ENCODE measurements around the gene HES6. TPM values are rescaled to one million over a fixed set of nuclear protein-coding genes. Genes with fewer than 3 reads are reported as not detected.

The HES6 gene
- total RNA-seq, 1 experiment from 2014 or later, result 9.8 TPM

GRCh38 chr2:238254095-238254723, 14.4 kb upstream of the HES6 start:
- Histone ChIP-seq H3K27ac (ENCODE audit: low read length) (no peak overlapping the region), H3K27me3 (ENCODE audit: low read length) (no peaks in the 10 kb centered on the region), H3K36me3 (ENCODE audit: low read depth, low read length) (peaks cover 9% of the 10 kb centered on the region), H3K4me3 (ENCODE audit: low read length) (no peak overlapping the region), H4K20me1 (ENCODE audit: low read length) (no peaks in the 10 kb centered on the region), H3F3A (ENCODE audit: low read length, unreplicated experiment) (no peaks in the 10 kb centered on the region), H3K9ac (ENCODE audit: low read length) (no peak overlapping the region), H3K9me3 (ENCODE audit: low read length) (no peaks in the 10 kb centered on the region), H3K9me2 (replicated peaks; ENCODE audit: low read length) (no peaks in the 10 kb centered on the region), H2AFZ (ENCODE audit: low read length) (no peak overlapping the region), H3K79me2 (ENCODE audit: low read length) (no peaks in the 10 kb centered on the region), H3K4me2 (ENCODE audit: low read length) (no peak overlapping the region), H3K4me1 (ENCODE audit: insufficient read depth, low read length) (no peaks in the 10 kb centered on the region)
- TF ChIP-seq EZH2phosphoT487 (IDR thresholded peaks at IDR 0.05; ENCODE audit: borderline replicate concordance, low read length) (no peak), EZH2 (IDR thresholded peaks at IDR 0.05; ENCODE audit: low read length, unreplicated experiment) (no peak), CTCF (conservative IDR thresholded peaks at IDR 0.05; ENCODE audit: low read depth, low read length) (no peak)
- ChIA-PET POLR2A (ENCODE audit: unreplicated experiment) (no interaction called here), CTCF (no interaction called here)
- DNase-seq, result no peak
- intact Hi-C loops (cut with micrococcal nuclease), result no loop called here
- BruUV-seq (replicated peaks), result no TSS peak
- ATAC-seq, result no peak

GRCh38 chr2:238252766-238253630, 13.2 kb upstream of the HES6 start:
- Histone ChIP-seq H3K4me3 (ENCODE audit: low read length) (no peak overlapping the region), H4K20me1 (ENCODE audit: low read length) (no peaks in the 10 kb centered on the region), H3K4me2 (ENCODE audit: low read length) (no peak overlapping the region), H3K27me3 (ENCODE audit: low read length) (no peaks in the 10 kb centered on the region), H3K9me2 (replicated peaks; ENCODE audit: low read length) (no peaks in the 10 kb centered on the region), H2AFZ (ENCODE audit: low read length) (no peak overlapping the region), H3K9me3 (ENCODE audit: low read length) (no peaks in the 10 kb centered on the region), H3K4me1 (ENCODE audit: insufficient read depth, low read length) (no peaks in the 10 kb centered on the region), H3K36me3 (ENCODE audit: low read depth, low read length) (peaks cover 9% of the 10 kb centered on the region), H3K79me2 (ENCODE audit: low read length) (no peaks in the 10 kb centered on the region), H3K27ac (ENCODE audit: low read length) (no peak overlapping the region), H3F3A (ENCODE audit: low read length, unreplicated experiment) (no peaks in the 10 kb centered on the region), H3K9ac (ENCODE audit: low read length) (no peak overlapping the region)
- DNase-seq (no peak), ATAC-seq (no peak)
- no TSS peak for BruUV-seq (replicated peaks)
- intact Hi-C loops (cut with micrococcal nuclease), result no loop called here
- no peak for TF ChIP-seq EZH2phosphoT487 (IDR thresholded peaks at IDR 0.05; ENCODE audit: borderline replicate concordance, low read length)
- no peak for TF ChIP-seq EZH2 (IDR thresholded peaks at IDR 0.05; ENCODE audit: low read length, unreplicated experiment)
- TF ChIP-seq CTCF (conservative IDR thresholded peaks at IDR 0.05; ENCODE audit: low read depth, low read length), result no peak
- ChIA-PET CTCF (no interaction called here), POLR2A (ENCODE audit: unreplicated experiment) (no interaction called here)

- Histone ChIP-seq H4K20me1 (ENCODE audit: low read length) (no peaks in the 10 kb centered on the region), H3K9ac (ENCODE audit: low read length) (no peak overlapping the region), H3K4me1 (ENCODE audit: insufficient read depth, low read length) (no peaks in the 10 kb centered on the region), H3K27me3 (ENCODE audit: low read length) (no peaks in the 10 kb centered on the region), H3K4me3 (ENCODE audit: low read length) (no peak overlapping the region), H3K27ac (ENCODE audit: low read length) (no peak overlapping the region), H3K4me2 (ENCODE audit: low read length) (no peak overlapping the region), H3K9me3 (ENCODE audit: low read length) (no peaks in the 10 kb centered on the region), H3F3A (ENCODE audit: low read length, unreplicated experiment) (no peaks in the 10 kb centered on the region), H3K9me2 (replicated peaks; ENCODE audit: low read length) (no peaks in the 10 kb centered on the region), H3K79me2 (ENCODE audit: low read length) (no peaks in the 10 kb centered on the region), H3K36me3 (ENCODE audit: low read depth, low read length) (peaks cover 9% of the 10 kb centered on the region), H2AFZ (ENCODE audit: low read length) (no peak overlapping the region)
- intact Hi-C loops (cut with micrococcal nuclease), result no loop called here
- POLR2A ChIA-PET (ENCODE audit: unreplicated experiment), result no interaction called here
- DNase-seq, result no peak
- ATAC-seq, result no peak
- TF ChIP-seq CTCF (conservative IDR thresholded peaks at IDR 0.05; ENCODE audit: low read depth, low read length) (no peak), EZH2 (IDR thresholded peaks at IDR 0.05; ENCODE audit: low read length, unreplicated experiment) (no peak), EZH2phosphoT487 (IDR thresholded peaks at IDR 0.05; ENCODE audit: borderline replicate concordance, low read length) (no peak)
- no TSS peak for BruUV-seq (replicated peaks)
- CTCF ChIA-PET, result no interaction called here
Measured at GRCh38 chr2:238251986-238252385, 12.1 kb upstream of the HES6 start.
